GM19328 (cell line): ENCODE measurements around the gene SIK1.
"Not testable (repeated sequence)": the region's sequence is repeated elsewhere in the genome, so short reads cannot be mapped to it uniquely, and the experiment has no call there.

ENCODE experiments used
- ATAC-seq: cut with Tn5 transposase; IDR thresholded peaks from one replicate; pipeline ENCODE4 v1.9.1; 2021; ENCODE audit warnings: mild to moderate bottlenecking, moderate library complexity; ENCODE audit not compliant: unreplicated experiment

The SIK1 gene

GRCh38 chr21:43426404-43427241 lies at the start of gene SIK1:
Gene SIK1 (minus strand): TSS chr21:43427131. CDS start chr21:43426178, 953 bp downstream.
- not testable (repeated sequence) for ATAC-seq

GRCh38 chr21:43471597-43472242 lies 44.8 kb upstream of the SIK1 start:
- ATAC-seq = not testable (repeated sequence)

DNA sequence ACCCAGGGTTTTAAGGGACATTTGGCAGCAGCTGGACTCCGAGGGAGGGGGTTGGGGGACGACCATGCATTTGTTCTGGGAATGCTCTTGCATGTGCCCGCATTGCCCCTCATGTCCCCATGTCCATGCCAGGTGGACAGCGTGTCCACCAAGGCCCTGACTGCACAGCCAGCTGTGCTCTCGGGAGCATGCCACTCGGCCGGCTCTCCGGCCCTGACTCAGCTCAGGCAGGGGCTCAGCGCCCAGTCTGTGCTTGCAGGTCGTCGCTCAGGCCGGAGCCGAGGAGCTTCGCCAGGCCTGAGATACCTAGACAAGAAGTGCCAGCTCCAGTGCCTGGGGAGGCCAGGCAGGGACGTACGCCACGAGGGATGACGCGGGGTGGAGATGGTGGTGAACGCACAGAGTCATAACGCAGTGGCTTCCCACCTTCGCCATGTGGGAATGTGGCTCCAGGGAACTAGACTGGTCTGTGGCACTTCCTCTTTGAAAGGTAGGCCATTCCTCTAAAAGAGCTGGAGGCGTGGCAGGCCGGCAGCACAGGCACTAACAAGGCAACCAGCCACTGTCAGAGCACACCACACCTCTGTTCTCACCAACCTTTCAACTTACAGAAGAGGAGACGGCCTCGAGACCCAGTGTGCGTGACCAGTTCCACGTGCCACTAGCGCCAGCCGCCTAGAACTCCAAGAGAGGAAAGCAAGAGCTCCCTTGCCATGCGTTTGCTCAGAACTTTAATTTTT lies 43.0 kb upstream of the SIK1 start:
- not testable (repeated sequence) for ATAC-seq

GRCh38 chr21:43467785-43468184 lies 40.9 kb upstream of the SIK1 start:
- ATAC-seq = no peak

GRCh38 chr21:43465159-43465558 lies 38.2 kb upstream of the SIK1 start:
- not testable (repeated sequence) for ATAC-seq

- not testable (repeated sequence) for ATAC-seq
These were observed 36.7 kb upstream of the SIK1 start for GRCh38 chr21:43463498-43464261.

- not testable (repeated sequence) for ATAC-seq
These were observed 36.0 kb upstream of the SIK1 start for GRCh38 chr21:43462932-43463331.

- not testable (repeated sequence) for ATAC-seq
These were observed 33.5 kb upstream of the SIK1 start for GRCh38 chr21:43460475-43460874.

GRCh38 chr21:43458995-43459394 lies 32.1 kb upstream of the SIK1 start:
- ATAC-seq = not testable (repeated sequence)

GRCh38 chr21:43456616-43457314 lies 29.8 kb upstream of the SIK1 start:
- not testable (repeated sequence) for ATAC-seq

- ATAC-seq = not testable (repeated sequence)
These were observed 28.8 kb upstream of the SIK1 start for GRCh38 chr21:43455717-43456116.

- not testable (repeated sequence) for ATAC-seq
These were observed 27.2 kb upstream of the SIK1 start for GRCh38 chr21:43454176-43454575.

- not testable (repeated sequence) for ATAC-seq
These were observed 24.9 kb upstream of the SIK1 start for GRCh38 chr21:43451850-43452249.

DNA sequence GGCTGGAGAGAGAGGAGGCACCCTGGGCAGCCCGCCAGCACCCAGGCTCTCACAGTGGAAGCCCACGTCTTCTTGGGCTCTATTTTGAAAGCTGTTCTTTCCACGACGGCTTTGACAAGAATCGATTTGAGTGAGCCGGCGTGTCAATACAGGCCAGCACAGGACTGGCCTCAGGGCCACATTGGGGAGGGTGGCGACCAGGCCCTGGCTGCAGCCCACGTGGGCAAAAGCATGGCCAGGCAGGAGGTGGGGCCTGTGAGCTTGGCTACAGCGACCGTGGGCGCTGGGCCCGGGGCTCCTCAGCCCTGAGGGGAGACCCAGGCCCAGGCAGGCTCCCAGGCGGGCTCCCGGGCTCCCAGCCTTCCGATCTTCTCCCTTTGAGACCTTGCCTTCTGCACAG lies 23.4 kb upstream of the SIK1 start:
- not testable (repeated sequence) for ATAC-seq

DNA sequence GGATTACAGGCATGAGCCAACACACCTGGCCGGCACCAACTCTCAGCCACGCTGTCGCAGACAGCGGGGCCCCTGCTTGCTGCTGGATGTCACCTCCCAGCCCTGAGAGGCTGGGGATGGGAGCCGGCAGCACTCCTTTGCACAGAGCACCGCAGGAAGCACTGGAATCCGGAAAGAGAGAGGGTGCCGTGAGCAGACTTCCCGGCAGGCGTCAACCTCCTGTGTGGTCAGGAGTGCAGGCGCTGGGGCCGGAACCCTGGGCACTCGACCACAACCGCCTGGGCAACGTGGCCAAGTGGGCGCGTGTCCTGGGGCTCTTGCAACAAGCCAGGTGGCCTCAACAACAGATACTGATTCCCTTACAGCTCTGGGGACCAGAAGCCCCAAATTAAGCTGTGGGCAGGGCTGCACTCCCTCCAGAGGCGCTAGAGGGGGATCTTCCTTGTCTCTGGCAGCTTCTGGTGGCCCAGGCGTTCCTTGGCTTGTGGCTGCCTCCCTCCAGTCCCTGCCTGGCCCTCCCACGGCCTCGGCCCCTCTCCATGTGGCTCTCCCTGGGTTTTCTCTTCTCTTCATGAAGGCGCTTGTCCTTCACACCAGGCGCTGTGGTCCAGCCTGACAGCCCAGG lies 20.5 kb upstream of the SIK1 start:
- ATAC-seq = not testable (repeated sequence)

- ATAC-seq = not testable (repeated sequence)
These were observed 19.5 kb upstream of the SIK1 start for GRCh38 chr21:43446277-43446932.

DNA sequence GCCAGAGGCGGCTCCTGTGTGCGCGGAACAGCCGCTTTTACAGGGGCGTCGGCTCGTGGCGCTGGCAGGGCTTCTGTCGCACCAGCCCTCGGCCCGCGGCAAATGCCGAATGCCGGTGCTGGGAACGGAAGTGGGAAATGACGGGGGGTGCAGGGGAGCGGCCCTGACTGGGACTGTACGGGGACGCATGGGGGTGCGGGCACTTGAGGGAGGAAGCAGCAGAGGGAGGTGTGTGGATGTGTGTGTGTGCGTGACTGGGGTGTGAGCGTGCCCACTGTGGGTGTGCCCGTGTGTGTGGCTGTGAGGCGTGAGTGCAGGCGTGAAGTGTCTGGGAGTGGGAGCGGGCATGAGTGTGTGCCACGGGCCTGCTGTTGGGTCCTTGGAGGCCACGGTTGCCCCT lies 17.6 kb upstream of the SIK1 start:
- ATAC-seq = not testable (repeated sequence)

- not testable (repeated sequence) for ATAC-seq
These were observed 15.6 kb upstream of the SIK1 start for GRCh38 chr21:43442571-43442970.
